HEK293 (cell line): ENCODE data around the gene PPP1R1B.

Experiments used
- CTCF ChIA-PET: fragments of 350-600 bp; formaldehyde crosslinking; extraction: SDS; loops from one replicate; lab custom pipeline; 2021; ENCODE audit warnings: antibody characterized with exemption; lab: Yijun Ruan, JAX
- POLR2A ChIA-PET: fragments of 300-600 bp; formaldehyde crosslinking; extraction: SDS; loops from one replicate; lab custom pipeline; 2020; ENCODE audit warnings: antibody characterized with exemption, inconsistent platforms; lab: Yijun Ruan, JAX
- H3K27ac ChIP-seq: fragments of 200-500 bp; sonication (Bioruptor generic); 2 replicates; pipeline ENCODE4 v1.5.1; 2014; ENCODE audit warnings: low read depth, low read length, control low read depth, inconsistent platforms; ENCODE audit errors: extremely low read depth
- H3K36me3 ChIP-seq, 2 experiments: fragments of 200-500 bp in 1 of 2; sonication (Bioruptor generic) in 1 of 2; 1 replicate in 1 of 2; 2 replicates in 1 of 2; pipeline ENCODE4 v1.5.1; 2014 to 2017; ENCODE audit warnings: inconsistent platforms in 2 of 2, low read length in 2 of 2; ENCODE audit not compliant: control insufficient read depth in 2 of 2, insufficient read depth in 1 of 2
- H3K4me1 ChIP-seq: fragments of 200-500 bp; sonication (Bioruptor generic); 2 replicates; pipeline ENCODE4 v1.5.1; 2014; ENCODE audit warnings: mild to moderate bottlenecking, low read length, inconsistent platforms; ENCODE audit not compliant: control insufficient read depth, insufficient read depth
- H3K4me3 ChIP-seq: 2 replicates; pipeline ENCODE4 v1.5.1; 2011; ENCODE audit warnings: low read depth, mild to moderate bottlenecking, control low read depth, low read length, moderate library complexity
- H3K9me3 ChIP-seq: fragments of 200-500 bp; sonication (Bioruptor generic); 2 replicates; pipeline ENCODE4 v1.5.1; 2014; ENCODE audit warnings: low read depth, low read length, inconsistent platforms; ENCODE audit not compliant: control insufficient read depth, insufficient read depth
- HIC1 ChIP-seq: fragments of 450-650 bp; formaldehyde crosslinking; IDR thresholded peaks from 2 replicates; pipeline ENCODE4 v1.5.1; 2016; ENCODE audit warnings: missing biosample characterization, missing genetic modification characterization
- TSHZ1 ChIP-seq: fragments of 450-650 bp; formaldehyde crosslinking; IDR thresholded peaks from 2 replicates; pipeline ENCODE4 v1.5.1; 2016; ENCODE audit warnings: missing biosample characterization, missing genetic modification characterization, borderline replicate concordance
- ZBTB8A ChIP-seq: fragments of 450-650 bp; formaldehyde crosslinking; IDR thresholded peaks from 2 replicates; pipeline ENCODE4 v1.5.1; 2016; ENCODE audit warnings: missing biosample characterization, missing genetic modification characterization
- ZNF132 ChIP-seq: fragments of 450-650 bp; formaldehyde crosslinking; IDR thresholded peaks from 2 replicates; pipeline ENCODE4 v1.5.1; 2017; ENCODE audit warnings: missing biosample characterization, missing genetic modification characterization, borderline replicate concordance
- ZNF341 ChIP-seq: fragments of 450-650 bp; formaldehyde crosslinking; IDR thresholded peaks from 2 replicates; pipeline ENCODE4; 2016; ENCODE audit warnings: low read depth, missing biosample characterization, missing genetic modification characterization
- ZNF449 ChIP-seq: fragments of 450-650 bp; formaldehyde crosslinking; IDR thresholded peaks from 2 replicates; pipeline ENCODE4 v1.5.1; 2017; ENCODE audit warnings: missing biosample characterization, mild to moderate bottlenecking, missing genetic modification characterization, moderate library complexity

PPP1R1B gene

GRCh38 chr17:39609416-39610025 is 17.2 kb upstream of the PPP1R1B start:
- Histone ChIP-seq H3K4me1 (peaks cover 24% of the 10 kb centered on the region), H3K9me3 (no peaks in the 10 kb centered on the region), H3K27ac (no peak overlapping the region), H3K4me3 (no peak overlapping the region), H3K36me3 (no peaks in the 10 kb centered on the region)
- 0 out of 2 replicates have a peak, but pooled peaks have one; percentile 24 for TF ChIP-seq ZNF449 (tag by site-specific recombination)
- no peak for TF ChIP-seq ZNF132 (tag by site-specific recombination)
- POLR2A ChIA-PET = interaction anchor here (0.6 kb wide), 1 partner anchor 8 kb away, joined by 5 read pairs; no protein-coding TSS in a partner anchor
- CTCF ChIA-PET = interaction anchor here (0.6 to 1.0 kb wide), 3 partner anchors 12 to 593 kb away, joined by 3 to 4 read pairs (median 4); no protein-coding TSS in a partner anchor

- Histone ChIP-seq H3K9me3 (no peaks in the 10 kb centered on the region), H3K4me3 (no peak overlapping the region), H3K36me3 (no peaks in the 10 kb centered on the region), H3K27ac (no peak overlapping the region)
- POLR2A ChIA-PET = interaction anchor here (1.2 kb wide), 1 partner anchor 76 kb away, joined by 4 read pairs; the partner anchor contains the start of gene PGAP3
- CTCF ChIA-PET = interaction anchor here (1.7 to 4.0 kb wide), 2 partner anchors 10 to 63 kb away, joined by 6 to 39 read pairs; no protein-coding TSS in a partner anchor
- TF ChIP-seq ZBTB8A (tag by site-specific recombination) = no peak
- 0 out of 2 replicates have a peak, but pooled peaks have one; percentile 2 for TF ChIP-seq ZNF341 (tag by site-specific recombination)
- TF ChIP-seq, all 188 proteins: peak for 1
- H3K4me1 ChIP-seq = peaks cover 14% of the 10 kb centered on the region
Observed at GRCh38 chr17:39611401-39612112, 15.2 kb upstream of the PPP1R1B start.

GRCh38 chr17:39612291-39612894 is 14.4 kb upstream of the PPP1R1B start:
- Histone ChIP-seq H3K36me3 (no peaks in the 10 kb centered on the region), H3K9me3 (no peaks in the 10 kb centered on the region), H3K4me3 (no peak overlapping the region), H3K27ac (no peak overlapping the region)
- ChIA-PET CTCF (interaction anchor here (0.9 to 4.0 kb wide), 4 partner anchors 9 to 64 kb away, joined by 4 to 39 read pairs (median 12); no protein-coding TSS in a partner anchor), POLR2A (no interaction called here)
- TF ChIP-seq TSHZ1 (tag by site-specific recombination) = no peak
- TF ChIP-seq HIC1 (tag by site-specific recombination) = peak; percentile 55
- TF ChIP-seq, all 188 proteins: peak for 1
- peaks cover 10% of the 10 kb centered on the region for H3K4me1 ChIP-seq
